Loucy (cell line): ENCODE measurements around the gene EEF1E1.

Experiments
- EZH2phosphoT487 ChIP-seq: fragments of 200-600 bp; IDR thresholded peaks from 2 replicates; pipeline ENCODE4 v1.6.1; 2018; ENCODE audit warnings: antibody characterized with exemption, mild to moderate bottlenecking, moderate library complexity, borderline replicate concordance
- TF ChIP-seq, protein P1 (sequence below): fragments of 200-600 bp; sonication (generic); conservative IDR thresholded peaks from 2 replicates; pipeline ENCODE4 v1.5.1; 2014; ENCODE audit warnings: mild to moderate bottlenecking, antibody characterized with exemption, low read length

DNA sequence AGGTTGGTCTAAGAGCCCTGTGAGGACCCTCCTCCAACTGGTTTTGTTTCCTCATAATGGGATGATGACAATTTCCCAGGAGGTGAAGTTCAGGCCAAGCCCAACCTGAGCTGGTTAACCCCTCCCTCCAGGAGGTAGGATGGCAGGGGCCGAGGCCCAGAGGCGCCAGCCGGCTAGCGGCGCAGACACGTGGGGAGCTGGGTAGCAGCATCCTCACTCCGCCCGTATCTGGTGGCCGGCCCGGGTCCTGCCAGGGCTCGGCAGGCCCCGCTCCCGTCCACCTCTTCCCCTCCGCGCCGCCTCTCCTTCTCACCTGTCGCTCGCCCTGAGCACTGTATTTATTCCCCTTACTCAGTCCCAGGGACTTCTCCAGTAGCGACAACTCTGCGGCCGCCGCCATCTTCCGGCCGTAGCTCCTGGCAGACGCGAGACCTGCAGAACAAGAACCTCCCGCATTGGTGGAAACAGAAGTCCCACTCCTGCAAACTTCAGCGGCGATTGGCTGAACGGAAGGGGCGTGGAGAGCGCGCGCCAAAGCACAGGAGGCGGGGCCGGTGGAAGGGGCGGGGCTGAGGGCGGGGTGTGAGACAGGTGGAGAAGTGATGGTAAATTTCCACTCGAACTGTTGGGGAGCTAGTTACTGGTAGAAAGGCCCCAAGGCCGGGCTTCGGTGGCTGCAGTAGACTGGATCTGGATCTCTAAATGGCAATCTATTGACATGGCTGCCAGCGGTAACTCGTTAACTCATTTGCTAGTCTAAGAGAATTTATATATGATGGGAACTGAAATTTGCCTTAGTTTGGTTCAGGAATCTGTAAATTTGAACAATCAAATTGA lies at the start of gene EEF1E1:
- TF ChIP-seq, protein P1, sequence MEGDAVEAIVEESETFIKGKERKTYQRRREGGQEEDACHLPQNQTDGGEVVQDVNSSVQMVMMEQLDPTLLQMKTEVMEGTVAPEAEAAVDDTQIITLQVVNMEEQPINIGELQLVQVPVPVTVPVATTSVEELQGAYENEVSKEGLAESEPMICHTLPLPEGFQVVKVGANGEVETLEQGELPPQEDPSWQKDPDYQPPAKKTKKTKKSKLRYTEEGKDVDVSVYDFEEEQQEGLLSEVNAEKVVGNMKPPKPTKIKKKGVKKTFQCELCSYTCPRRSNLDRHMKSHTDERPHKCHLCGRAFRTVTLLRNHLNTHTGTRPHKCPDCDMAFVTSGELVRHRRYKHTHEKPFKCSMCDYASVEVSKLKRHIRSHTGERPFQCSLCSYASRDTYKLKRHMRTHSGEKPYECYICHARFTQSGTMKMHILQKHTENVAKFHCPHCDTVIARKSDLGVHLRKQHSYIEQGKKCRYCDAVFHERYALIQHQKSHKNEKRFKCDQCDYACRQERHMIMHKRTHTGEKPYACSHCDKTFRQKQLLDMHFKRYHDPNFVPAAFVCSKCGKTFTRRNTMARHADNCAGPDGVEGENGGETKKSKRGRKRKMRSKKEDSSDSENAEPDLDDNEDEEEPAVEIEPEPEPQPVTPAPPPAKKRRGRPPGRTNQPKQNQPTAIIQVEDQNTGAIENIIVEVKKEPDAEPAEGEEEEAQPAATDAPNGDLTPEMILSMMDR: no peak
- no peak for TF ChIP-seq EZH2phosphoT487
